Measurements from ENCODE around the gene MRPL49. TPM values are rescaled to one million over a fixed set of nuclear protein-coding genes. Genes with fewer than 3 reads are reported as not detected.
A peak's percentile ranks its signal among the peaks of the same experiment; 100 is the strongest.
"Not testable (repeated sequence)": the region's sequence is repeated elsewhere in the genome, so short reads cannot be mapped to it uniquely, and the experiment has no call there.

MRPL49 gene
- total and polyA plus RNA-seq, 5 donors, result 24.8 to 37.7 (median 34.0) TPM

GRCh38 chr11:65118891-65119669, 3.0 kb upstream of the MRPL49 start:
- H3K4me1 ChIP-seq (ENCODE audit: control insufficient read depth, insufficient read depth, low read length); ATAC-seq; H3K27me3 ChIP-seq (ENCODE audit: control insufficient read depth, insufficient read depth); H3K4me3 ChIP-seq (ENCODE audit: low read length); H3K9me3 ChIP-seq (ENCODE audit: control insufficient read depth, low read length); H3K27ac ChIP-seq (ENCODE audit: low read length): not testable (repeated sequence)
- intact Hi-C loops (cut with DNase I), result loop anchor here in 2 of 4 donors (10.0 kb wide), 3 partner anchors 94 to 334 kb away; partner anchors contain the start of genes CDC42BPG (in 1 of the 2) and SNX15 (in 1 of the 2)
- DNase-seq, result peak in 2 of 3 donors; percentile 34 to 50
- 89% methylated on average over 18 of the region's 18 CpGs for WGBS

GRCh38 chr11:65119670-65119995, 2.5 kb upstream of the MRPL49 start:
- ATAC-seq (no peak), DNase-seq (no peak)
- no peak overlapping the region for H3K27ac ChIP-seq (ENCODE audit: low read length)
- no peaks in the 10 kb centered on the region for H3K9me3 ChIP-seq (ENCODE audit: control insufficient read depth, low read length)
- no peak overlapping the region for H3K4me3 ChIP-seq (ENCODE audit: low read length)
- H3K4me1 ChIP-seq (ENCODE audit: control insufficient read depth, insufficient read depth, low read length), result no peaks in the 10 kb centered on the region
- intact Hi-C loops (cut with DNase I), result loop anchor here in 2 of 4 donors (10.0 kb wide), 3 partner anchors 95 to 335 kb away; partner anchors contain the start of genes CDC42BPG (in 1 of the 2) and SNX15 (in 1 of the 2)
- H3K27me3 ChIP-seq (ENCODE audit: control insufficient read depth, insufficient read depth), result no peaks in the 10 kb centered on the region

GRCh38 chr11:65120831-65121230, 1.3 kb upstream of the MRPL49 start:
- WGBS, result 72% methylated on average over 3 of the region's 3 CpGs
- H3K4me3 ChIP-seq (ENCODE audit: low read length), result peak overlapping the region; percentile 77
- no peaks in the 10 kb centered on the region for H3K4me1 ChIP-seq (ENCODE audit: control insufficient read depth, insufficient read depth, low read length)
- no peak for ATAC-seq
- H3K27me3 ChIP-seq (ENCODE audit: control insufficient read depth, insufficient read depth), result no peaks in the 10 kb centered on the region
- peak in 1 of 3 donors; percentile 4 for DNase-seq
- H3K27ac ChIP-seq (ENCODE audit: low read length), result no peak overlapping the region
- H3K9me3 ChIP-seq (ENCODE audit: control insufficient read depth, low read length), result no peaks in the 10 kb centered on the region
- intact Hi-C loops (cut with DNase I), result loop anchor here in 1 of 4 donors (5.0 kb wide), 1 partner anchor 109 kb away; the partner anchor contains the start of gene ARL2

- peak overlapping the region; percentile 77 for H3K4me3 ChIP-seq (ENCODE audit: low read length)
- H3K4me1 ChIP-seq (ENCODE audit: control insufficient read depth, insufficient read depth, low read length), result no peaks in the 10 kb centered on the region
- peak in 1 of 2 donors; percentile 2 for ATAC-seq
- H3K27me3 ChIP-seq (ENCODE audit: control insufficient read depth, insufficient read depth), result no peaks in the 10 kb centered on the region
- H3K27ac ChIP-seq (ENCODE audit: low read length), result peak overlapping the region; percentile 84
- WGBS, result 2% methylated on average over 22 of the region's 22 CpGs
- peak in 2 of 3 donors; percentile 52 to 57 for DNase-seq
- intact Hi-C loops (cut with DNase I), result loop anchor here in 1 of 4 donors (5.0 kb wide), 1 partner anchor 109 kb away; the partner anchor contains the start of gene ARL2
- H3K9me3 ChIP-seq (ENCODE audit: control insufficient read depth, low read length), result no peaks in the 10 kb centered on the region
Measured at GRCh38 chr11:65121447-65121864, 665 bp upstream of the MRPL49 start.

GRCh38 chr11:65124480-65125196, 2.5 kb downstream of the MRPL49 start:
- intact Hi-C loops (cut with DNase I), result loop anchor here in 1 of 4 donors (5.0 kb wide), 1 partner anchor 112 kb away; the partner anchor contains the start of gene ARL2
- H3K27ac ChIP-seq (ENCODE audit: low read length), result no peak overlapping the region
- DNase-seq, result peak in 1 of 3 donors; percentile 10
- ATAC-seq, result no peak
- H3K9me3 ChIP-seq (ENCODE audit: control insufficient read depth, low read length), result no peaks in the 10 kb centered on the region
- WGBS, result 85% methylated on average over 5 of the region's 5 CpGs
- no peaks in the 10 kb centered on the region for H3K27me3 ChIP-seq (ENCODE audit: control insufficient read depth, insufficient read depth)
- H3K4me1 ChIP-seq (ENCODE audit: control insufficient read depth, insufficient read depth, low read length), result no peaks in the 10 kb centered on the region
- no peak overlapping the region for H3K4me3 ChIP-seq (ENCODE audit: low read length)

- WGBS, result 85% methylated on average over 12 of the region's 12 CpGs
Measured at GRCh38 chr11:65125197-65126056, 3.3 kb downstream of the MRPL49 start.

GRCh38 chr11:65126624-65127274, 4.6 kb downstream of the MRPL49 start:
- no peaks in the 10 kb centered on the region for H3K27me3 ChIP-seq (ENCODE audit: control insufficient read depth, insufficient read depth)
- no peaks in the 10 kb centered on the region for H3K9me3 ChIP-seq (ENCODE audit: control insufficient read depth, low read length)
- intact Hi-C loops (cut with DNase I), result no loop called here
- WGBS, result 72% methylated on average over 6 of the region's 6 CpGs
- no peaks in the 10 kb centered on the region for H3K4me1 ChIP-seq (ENCODE audit: control insufficient read depth, insufficient read depth, low read length)
- H3K27ac ChIP-seq (ENCODE audit: low read length), result no peak overlapping the region
- DNase-seq, result no peak
- no peak overlapping the region for H3K4me3 ChIP-seq (ENCODE audit: low read length)
- no peak for ATAC-seq

More at GRCh38 chr11:65125197-65126056, 3.3 kb downstream of the MRPL49 start:
- Histone ChIP-seq H3K27me3 (ENCODE audit: control insufficient read depth, insufficient read depth) (no peaks in the 10 kb centered on the region), H3K27ac (ENCODE audit: low read length) (no peak overlapping the region), H3K4me1 (ENCODE audit: control insufficient read depth, insufficient read depth, low read length) (no peaks in the 10 kb centered on the region), H3K9me3 (ENCODE audit: control insufficient read depth, low read length) (no peaks in the 10 kb centered on the region), H3K4me3 (ENCODE audit: low read length) (no peak overlapping the region)
- intact Hi-C loops (cut with DNase I), result no loop called here
- DNase-seq, result peak in 1 of 3 donors; percentile 11
- ATAC-seq, result no peak

- intact Hi-C loops (cut with DNase I), result no loop called here
- no peak overlapping the region for H3K27ac ChIP-seq (ENCODE audit: low read length)
- ATAC-seq (peak in 1 of 2 donors; percentile 3), DNase-seq (peak in 1 of 3 donors; percentile 20)
- H3K9me3 ChIP-seq (ENCODE audit: control insufficient read depth, low read length), result no peaks in the 10 kb centered on the region
- no peaks in the 10 kb centered on the region for H3K27me3 ChIP-seq (ENCODE audit: control insufficient read depth, insufficient read depth)
- H3K4me1 ChIP-seq (ENCODE audit: control insufficient read depth, insufficient read depth, low read length), result no peaks in the 10 kb centered on the region
- H3K4me3 ChIP-seq (ENCODE audit: low read length), result no peak overlapping the region
- 78% methylated on average over 12 of the region's 12 CpGs for WGBS
Measured at GRCh38 chr11:65127473-65128181, 5.5 kb downstream of the MRPL49 start.

- Histone ChIP-seq H3K4me3 (ENCODE audit: low read length) (no peak overlapping the region), H3K27ac (ENCODE audit: low read length) (no peak overlapping the region), H3K4me1 (ENCODE audit: control insufficient read depth, insufficient read depth, low read length) (peaks cover 3% of the 10 kb centered on the region), H3K9me3 (ENCODE audit: control insufficient read depth, low read length) (no peaks in the 10 kb centered on the region), H3K27me3 (ENCODE audit: control insufficient read depth, insufficient read depth) (no peaks in the 10 kb centered on the region)
- ATAC-seq (no peak), DNase-seq (peak in 1 of 3 donors; percentile 47)
- 81% methylated on average over 15 of the region's 15 CpGs for WGBS
- intact Hi-C loops (cut with DNase I), result no loop called here
Measured at GRCh38 chr11:65128182-65129145, 6.3 kb downstream of the MRPL49 start.
